Activated T-helper 1 cell treated with anti-CD3 and anti-CD28 coated beads, Interleukin-2, amount 50 U/mL, for 16 hours (primary cell): ENCODE measurements around the gene DOK3.

Source experiments
- DNase-seq, 2 donors: peaks; one replicate each; pipeline ENCODE4 v3.0.0-alpha.2; 2020; ENCODE audit warnings: low read depth in 1 of 2, low spot score in 1 of 2

DOK3 gene

GRCh38 chr5:177452688-177453638, 56.7 kb downstream of the DOK3 start:
- no peak for DNase-seq
